ENCODE measurements around the gene RXRA.

DNA sequence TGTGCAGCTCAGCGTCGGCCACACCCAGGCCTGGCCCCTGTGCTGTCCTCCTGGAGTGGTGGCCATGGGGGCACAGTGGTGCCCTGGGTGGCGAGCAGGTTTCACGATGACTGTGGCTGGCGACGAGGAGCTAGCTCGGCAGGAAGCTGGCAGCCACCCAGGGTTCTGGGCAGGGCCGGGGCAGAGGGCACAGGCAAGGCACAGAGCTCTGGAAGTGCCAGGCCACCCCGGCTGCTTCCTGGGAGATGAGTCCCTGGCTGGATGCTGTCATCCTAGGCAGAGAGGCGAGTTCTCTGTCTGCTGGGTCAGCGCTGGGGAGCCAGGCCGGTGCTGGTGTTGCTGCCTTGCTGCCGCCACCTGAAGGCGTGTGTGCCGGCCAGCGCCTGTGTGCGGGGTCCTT is 51.7 kb downstream of the RXRA start:
- TF ChIP-seq, protein P1, sequence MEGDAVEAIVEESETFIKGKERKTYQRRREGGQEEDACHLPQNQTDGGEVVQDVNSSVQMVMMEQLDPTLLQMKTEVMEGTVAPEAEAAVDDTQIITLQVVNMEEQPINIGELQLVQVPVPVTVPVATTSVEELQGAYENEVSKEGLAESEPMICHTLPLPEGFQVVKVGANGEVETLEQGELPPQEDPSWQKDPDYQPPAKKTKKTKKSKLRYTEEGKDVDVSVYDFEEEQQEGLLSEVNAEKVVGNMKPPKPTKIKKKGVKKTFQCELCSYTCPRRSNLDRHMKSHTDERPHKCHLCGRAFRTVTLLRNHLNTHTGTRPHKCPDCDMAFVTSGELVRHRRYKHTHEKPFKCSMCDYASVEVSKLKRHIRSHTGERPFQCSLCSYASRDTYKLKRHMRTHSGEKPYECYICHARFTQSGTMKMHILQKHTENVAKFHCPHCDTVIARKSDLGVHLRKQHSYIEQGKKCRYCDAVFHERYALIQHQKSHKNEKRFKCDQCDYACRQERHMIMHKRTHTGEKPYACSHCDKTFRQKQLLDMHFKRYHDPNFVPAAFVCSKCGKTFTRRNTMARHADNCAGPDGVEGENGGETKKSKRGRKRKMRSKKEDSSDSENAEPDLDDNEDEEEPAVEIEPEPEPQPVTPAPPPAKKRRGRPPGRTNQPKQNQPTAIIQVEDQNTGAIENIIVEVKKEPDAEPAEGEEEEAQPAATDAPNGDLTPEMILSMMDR (IDR thresholded peaks at IDR 0.05) = no peak
- TF ChIP-seq POLR2A (IDR thresholded peaks at IDR 0.05) = no peak

Data from tibial nerve (tissue), 3 donors.